Measurements from ENCODE around the gene FNBP1.
"Not testable (repeated sequence)": the region's sequence is repeated elsewhere in the genome, so short reads cannot be mapped to it uniquely, and the experiment has no call there.

The FNBP1 gene

GRCh38 chr9:130022566-130023143 lies 20.3 kb downstream of the FNBP1 start:
- TF ChIP-seq, protein P1, sequence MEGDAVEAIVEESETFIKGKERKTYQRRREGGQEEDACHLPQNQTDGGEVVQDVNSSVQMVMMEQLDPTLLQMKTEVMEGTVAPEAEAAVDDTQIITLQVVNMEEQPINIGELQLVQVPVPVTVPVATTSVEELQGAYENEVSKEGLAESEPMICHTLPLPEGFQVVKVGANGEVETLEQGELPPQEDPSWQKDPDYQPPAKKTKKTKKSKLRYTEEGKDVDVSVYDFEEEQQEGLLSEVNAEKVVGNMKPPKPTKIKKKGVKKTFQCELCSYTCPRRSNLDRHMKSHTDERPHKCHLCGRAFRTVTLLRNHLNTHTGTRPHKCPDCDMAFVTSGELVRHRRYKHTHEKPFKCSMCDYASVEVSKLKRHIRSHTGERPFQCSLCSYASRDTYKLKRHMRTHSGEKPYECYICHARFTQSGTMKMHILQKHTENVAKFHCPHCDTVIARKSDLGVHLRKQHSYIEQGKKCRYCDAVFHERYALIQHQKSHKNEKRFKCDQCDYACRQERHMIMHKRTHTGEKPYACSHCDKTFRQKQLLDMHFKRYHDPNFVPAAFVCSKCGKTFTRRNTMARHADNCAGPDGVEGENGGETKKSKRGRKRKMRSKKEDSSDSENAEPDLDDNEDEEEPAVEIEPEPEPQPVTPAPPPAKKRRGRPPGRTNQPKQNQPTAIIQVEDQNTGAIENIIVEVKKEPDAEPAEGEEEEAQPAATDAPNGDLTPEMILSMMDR (IDR thresholded peaks at IDR 0.05; ENCODE audit: low read length): no peak
- TF ChIP-seq EZH2 (optimal IDR thresholded peaks at IDR 0.05; ENCODE audit: low read depth, low read length) (no peak), EZH2phosphoT487 (IDR thresholded peaks at IDR 0.05; ENCODE audit: low read length) (no peak)
- peaks cover 35% of the 10 kb centered on the region for H3K79me2 ChIP-seq (ENCODE audit: low read length)
- H3K36me3 ChIP-seq (replicated peaks; ENCODE audit: insufficient read depth, low read length): no peaks in the 10 kb centered on the region
- no peaks in the 10 kb centered on the region for H4K20me1 ChIP-seq (ENCODE audit: insufficient read depth, low read length)
- no peak overlapping the region for H3K4me2 ChIP-seq (ENCODE audit: low read depth, low read length)
- H3K27me3 ChIP-seq (replicated peaks; ENCODE audit: insufficient read depth, low read length): no peaks in the 10 kb centered on the region
- H3K27ac ChIP-seq (ENCODE audit: low read length): no peak overlapping the region
- no peaks in the 10 kb centered on the region for H3K9me3 ChIP-seq (replicated peaks; ENCODE audit: insufficient read depth, low read length)
- H3K9ac ChIP-seq (ENCODE audit: low read length): no peak overlapping the region
- H3K4me3 ChIP-seq (ENCODE audit: low read length): no peak overlapping the region
- no peaks in the 10 kb centered on the region for H3K9me2 ChIP-seq (replicated peaks; ENCODE audit: insufficient read depth, low read length)
- no peak for DNase-seq
- no peaks in the 10 kb centered on the region for H3F3A ChIP-seq (ENCODE audit: insufficient read depth, low read length)
- peaks cover 11% of the 10 kb centered on the region for H3K4me1 ChIP-seq (ENCODE audit: low read length)
- H2AFZ ChIP-seq (ENCODE audit: low read length): no peak overlapping the region

- not testable (repeated sequence) for H3K27me3 ChIP-seq (replicated peaks; ENCODE audit: insufficient read depth, low read length); H3K27ac ChIP-seq (ENCODE audit: low read length); H2AFZ ChIP-seq (ENCODE audit: low read length); H3F3A ChIP-seq (ENCODE audit: insufficient read depth, low read length); DNase-seq; H3K9me3 ChIP-seq (replicated peaks; ENCODE audit: insufficient read depth, low read length); H3K36me3 ChIP-seq (replicated peaks; ENCODE audit: insufficient read depth, low read length); H3K4me2 ChIP-seq (ENCODE audit: low read depth, low read length); H4K20me1 ChIP-seq (ENCODE audit: insufficient read depth, low read length); H3K9me2 ChIP-seq (replicated peaks; ENCODE audit: insufficient read depth, low read length); H3K4me3 ChIP-seq (ENCODE audit: low read length); H3K9ac ChIP-seq (ENCODE audit: low read length)
- Histone ChIP-seq H3K4me1 (ENCODE audit: low read length) (peaks cover 11% of the 10 kb centered on the region), H3K79me2 (ENCODE audit: low read length) (peaks cover 31% of the 10 kb centered on the region)
These were observed 21.1 kb downstream of the FNBP1 start for GRCh38 chr9:130021842-130022241.

DNA sequence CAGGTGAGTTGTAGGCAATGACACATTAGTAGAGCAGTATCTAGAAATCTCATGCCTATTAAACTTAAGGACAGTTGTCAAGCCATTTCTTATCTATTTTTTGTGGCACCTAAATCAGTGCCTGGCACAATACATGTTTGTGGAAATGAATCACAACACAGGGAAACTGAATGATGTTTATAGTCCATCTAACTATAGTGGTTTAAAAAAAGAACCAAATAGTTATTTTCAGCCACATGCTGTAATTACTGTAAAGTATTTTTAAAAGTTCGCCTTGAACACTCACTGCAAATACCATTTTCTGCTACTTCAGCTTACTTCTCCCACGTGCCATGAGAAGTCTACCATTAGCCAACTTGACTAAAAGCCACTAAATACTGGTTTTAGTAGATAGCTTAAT lies 21.9 kb downstream of the FNBP1 start:
- H3K79me2 ChIP-seq (ENCODE audit: low read length): peaks cover 29% of the 10 kb centered on the region
- no peaks in the 10 kb centered on the region for H3F3A ChIP-seq (ENCODE audit: insufficient read depth, low read length)
- no peak overlapping the region for H3K4me2 ChIP-seq (ENCODE audit: low read depth, low read length)
- H4K20me1 ChIP-seq (ENCODE audit: insufficient read depth, low read length): no peaks in the 10 kb centered on the region
- no peaks in the 10 kb centered on the region for H3K36me3 ChIP-seq (replicated peaks; ENCODE audit: insufficient read depth, low read length)
- H3K4me1 ChIP-seq (ENCODE audit: low read length): peaks cover 11% of the 10 kb centered on the region
- no peaks in the 10 kb centered on the region for H3K9me2 ChIP-seq (replicated peaks; ENCODE audit: insufficient read depth, low read length)
- no peaks in the 10 kb centered on the region for H3K27me3 ChIP-seq (replicated peaks; ENCODE audit: insufficient read depth, low read length)
- H3K27ac ChIP-seq (ENCODE audit: low read length): no peak overlapping the region
- no peaks in the 10 kb centered on the region for H3K9me3 ChIP-seq (replicated peaks; ENCODE audit: insufficient read depth, low read length)
- TF ChIP-seq EZH2 (optimal IDR thresholded peaks at IDR 0.05; ENCODE audit: low read depth, low read length): no peak
- TF ChIP-seq EZH2phosphoT487 (IDR thresholded peaks at IDR 0.05; ENCODE audit: low read length): no peak
- TF ChIP-seq, protein P1 (IDR thresholded peaks at IDR 0.05; ENCODE audit: low read length): no peak
- no peak overlapping the region for H3K4me3 ChIP-seq (ENCODE audit: low read length)
- H3K9ac ChIP-seq (ENCODE audit: low read length): no peak overlapping the region
- H2AFZ ChIP-seq (ENCODE audit: low read length): no peak overlapping the region
- DNase-seq: no peak

GRCh38 chr9:130020618-130021017 lies 22.4 kb downstream of the FNBP1 start:
- Histone ChIP-seq H4K20me1 (ENCODE audit: insufficient read depth, low read length) (no peaks in the 10 kb centered on the region), H3K27ac (ENCODE audit: low read length) (no peak overlapping the region), H3K9me3 (replicated peaks; ENCODE audit: insufficient read depth, low read length) (no peaks in the 10 kb centered on the region), H3K36me3 (replicated peaks; ENCODE audit: insufficient read depth, low read length) (no peaks in the 10 kb centered on the region), H3K4me2 (ENCODE audit: low read depth, low read length) (no peak overlapping the region), H3K9ac (ENCODE audit: low read length) (no peak overlapping the region), H2AFZ (ENCODE audit: low read length) (no peak overlapping the region), H3F3A (ENCODE audit: insufficient read depth, low read length) (no peaks in the 10 kb centered on the region), H3K79me2 (ENCODE audit: low read length) (peaks cover 26% of the 10 kb centered on the region), H3K4me3 (ENCODE audit: low read length) (no peak overlapping the region), H3K4me1 (ENCODE audit: low read length) (peaks cover 11% of the 10 kb centered on the region), H3K9me2 (replicated peaks; ENCODE audit: insufficient read depth, low read length) (no peaks in the 10 kb centered on the region), H3K27me3 (replicated peaks; ENCODE audit: insufficient read depth, low read length) (no peaks in the 10 kb centered on the region)
- no peak for TF ChIP-seq EZH2 (optimal IDR thresholded peaks at IDR 0.05; ENCODE audit: low read depth, low read length)
- TF ChIP-seq, protein P1 (IDR thresholded peaks at IDR 0.05; ENCODE audit: low read length): no peak
- no peak for TF ChIP-seq EZH2phosphoT487 (IDR thresholded peaks at IDR 0.05; ENCODE audit: low read length)
- no peak for DNase-seq
